Neural cell (in vitro differentiated cells): ENCODE measurements around the gene SLC6A19. TPM values are rescaled to one million over a fixed set of nuclear protein-coding genes. Genes with fewer than 3 reads are reported as not detected.

ENCODE experiments used
- H2AFZ ChIP-seq: fragments of 200-600, 300-800 bp; sonication (generic), shearing (Covaris generic); 2 replicates; pipeline ENCODE4 v1.6.0; 2014; ENCODE audit warnings: low read depth, mild to moderate bottlenecking, antibody characterized with exemption, low read length, moderate library complexity
- H3F3A ChIP-seq: fragments of 200-600 bp; shearing (Covaris generic); 2 replicates; pipeline ENCODE4 v1.6.1; 2016; ENCODE audit warnings: mild to moderate bottlenecking, moderate library complexity, mixed read lengths, antibody characterized with exemption, low read length; ENCODE audit not compliant: insufficient read depth, poor library complexity, severe bottlenecking
- H3K27ac ChIP-seq: fragments of 200-600, 300-800 bp; sonication (generic), shearing (Covaris generic); 2 replicates; pipeline ENCODE4 v1.5.1; 2014; ENCODE audit warnings: mild to moderate bottlenecking, low read length, moderate library complexity
- H3K27me3 ChIP-seq: fragments of 300-800, 200-600 bp; sonication (generic), shearing (Covaris generic); 2 replicates; pipeline ENCODE4 v1.6.0; 2014; ENCODE audit warnings: mild to moderate bottlenecking, low read depth, low read length, moderate library complexity; ENCODE audit not compliant: insufficient read depth
- H3K36me3 ChIP-seq: fragments of 300-800, 200-600 bp; sonication (generic), shearing (Covaris generic); 2 replicates; pipeline ENCODE4 v1.5.1; 2014; ENCODE audit warnings: mild to moderate bottlenecking, antibody characterized with exemption, low read length, moderate library complexity; ENCODE audit not compliant: insufficient read depth
- H3K4me2 ChIP-seq: fragments of 300-800, 200-600 bp; sonication (generic), shearing (Covaris generic); 2 replicates; pipeline ENCODE4 v1.6.0; 2014; ENCODE audit warnings: mild to moderate bottlenecking, low read length
- H3K4me3 ChIP-seq: fragments of 300-800, 200-600 bp; sonication (generic), shearing (Covaris generic); 2 replicates; pipeline ENCODE4 v1.5.1; 2014; ENCODE audit warnings: mild to moderate bottlenecking, low read length, moderate library complexity
- H3K79me2 ChIP-seq: fragments of 200-600 bp; shearing (Covaris generic); replicated peaks from 2 replicates; pipeline ENCODE4 v1.6.0; 2014; ENCODE audit warnings: mild to moderate bottlenecking, low read length, moderate library complexity; ENCODE audit not compliant: insufficient read depth
- H3K9ac ChIP-seq: fragments of 300-800, 200-600 bp; sonication (generic), shearing (Covaris generic); 2 replicates; pipeline ENCODE4 v1.6.1; 2016; ENCODE audit warnings: mild to moderate bottlenecking, low read length, mixed read lengths
- H3K9me2 ChIP-seq: fragments of 200-600 bp; shearing (Covaris generic); 2 replicates; pipeline ENCODE4 v1.6.1; 2016; ENCODE audit warnings: mild to moderate bottlenecking, low read length, mixed read lengths; ENCODE audit not compliant: insufficient read depth
- H3K9me3 ChIP-seq: fragments of 200-600, 300-800 bp; sonication (generic), shearing (Covaris generic); 2 replicates; pipeline ENCODE4 v1.6.1; 2016; ENCODE audit warnings: mild to moderate bottlenecking, mixed run types, low read length, moderate library complexity, mixed read lengths
- H4K20me1 ChIP-seq: fragments of 200-600 bp; shearing (Covaris generic); 2 replicates; pipeline ENCODE4 v1.6.1; 2016; ENCODE audit warnings: mild to moderate bottlenecking, mixed run types; ENCODE audit not compliant: insufficient read depth
- CTCF ChIP-seq: fragments of 450-650 bp; IDR thresholded peaks from 2 replicates; pipeline ENCODE4 v1.5.1; 2014; ENCODE audit warnings: antibody characterized with exemption, mild to moderate bottlenecking, moderate library complexity; ENCODE audit not compliant: poor library complexity, severe bottlenecking
- EP300 ChIP-seq: fragments of 450-650 bp; conservative IDR thresholded peaks from 2 replicates; pipeline ENCODE4 v1.6.1; 2014; ENCODE audit warnings: antibody characterized with exemption, mild to moderate bottlenecking, moderate library complexity; ENCODE audit not compliant: poor library complexity, severe bottlenecking
- EZH2 ChIP-seq: fragments of 200-600, 300-800 bp; shearing (Covaris generic), sonication (generic); IDR thresholded peaks from 2 replicates; pipeline ENCODE4 v1.6.1; 2014; ENCODE audit warnings: antibody characterized with exemption, low read length, borderline replicate concordance, mild to moderate bottlenecking; ENCODE audit not compliant: insufficient read depth, poor library complexity, severe bottlenecking
- MXI1 ChIP-seq: fragments of 450-650 bp; conservative IDR thresholded peaks from 2 replicates; pipeline ENCODE4 v1.6.1; 2014; ENCODE audit warnings: antibody characterized with exemption, mild to moderate bottlenecking; ENCODE audit not compliant: poor library complexity, severe bottlenecking
- POLR2AphosphoS5 ChIP-seq: IDR thresholded peaks from 2 replicates; pipeline ENCODE4 v1.6.1; 2012
- RAD21 ChIP-seq: fragments of 450-650 bp; conservative IDR thresholded peaks from 2 replicates; pipeline ENCODE4 v1.6.1; 2014; ENCODE audit warnings: antibody characterized with exemption, mild to moderate bottlenecking, moderate library complexity
- REST ChIP-seq: IDR thresholded peaks from 2 replicates; pipeline ENCODE4 v1.6.1; 2012; ENCODE audit warnings: borderline replicate concordance
- SMC3 ChIP-seq: fragments of 450-650 bp; conservative IDR thresholded peaks from 2 replicates; pipeline ENCODE4 v1.6.1; 2014; ENCODE audit warnings: antibody characterized with exemption, mild to moderate bottlenecking, moderate library complexity; ENCODE audit not compliant: poor library complexity
- TAF1 ChIP-seq: IDR thresholded peaks from 2 replicates; pipeline ENCODE4 v1.6.1; 2012; ENCODE audit warnings: low read depth
- polyA plus RNA-seq: library from polyadenylated mRNA; depleted of rRNA; stranded (reverse); fragments of >200 nt; gene quantifications from 2 replicates; pipeline ENCODE4 v1.2.3, GENCODE V29; 2014

Gene SLC6A19
- polyA plus RNA-seq, 1 donor from 2014 or later = not detected

- Histone ChIP-seq H3F3A (no peaks in the 10 kb centered on the region), H3K27me3 (no peaks in the 10 kb centered on the region)
- no peak for TF ChIP-seq TAF1
- TF ChIP-seq EZH2 = no peak
- no peak for TF ChIP-seq EP300
- TF ChIP-seq MXI1 = no peak
- TF ChIP-seq SMC3 = no peak
- TF ChIP-seq CTCF = no peak
- TF ChIP-seq REST = no peak
- TF ChIP-seq RAD21 = no peak
- TF ChIP-seq POLR2AphosphoS5 = no peak
These were observed 12.9 kb upstream of the SLC6A19 start for GRCh38 chr5:1188464-1188863.

GRCh38 chr5:1189269-1189668, 12.1 kb upstream of the SLC6A19 start:
- Histone ChIP-seq H3K4me3 (no peak overlapping the region), H3K27me3 (no peaks in the 10 kb centered on the region), H3K79me2 (no peaks in the 10 kb centered on the region), H3K4me2 (no peak overlapping the region), H3K9me2 (no peaks in the 10 kb centered on the region), H3K27ac (no peak overlapping the region), H3F3A (no peaks in the 10 kb centered on the region), H3K36me3 (no peaks in the 10 kb centered on the region), H3K9me3 (no peaks in the 10 kb centered on the region), H3K9ac (no peak overlapping the region), H4K20me1 (no peaks in the 10 kb centered on the region), H2AFZ (no peak overlapping the region)
- TF ChIP-seq REST = no peak
- TF ChIP-seq RAD21 = no peak

More at GRCh38 chr5:1188464-1188863, 12.9 kb upstream of the SLC6A19 start:
- Histone ChIP-seq H3K9me2 (no peaks in the 10 kb centered on the region), H3K9me3 (no peaks in the 10 kb centered on the region), H3K4me3 (no peak overlapping the region), H3K27ac (no peak overlapping the region), H3K9ac (no peak overlapping the region), H3K79me2 (no peaks in the 10 kb centered on the region), H2AFZ (no peak overlapping the region), H4K20me1 (no peaks in the 10 kb centered on the region), H3K4me2 (no peak overlapping the region), H3K36me3 (no peaks in the 10 kb centered on the region)
